GM18873 (cell line): ENCODE measurements around the gene SHANK2.

Experiments used
- ATAC-seq: cut with Tn5 transposase; IDR thresholded peaks from one replicate; pipeline ENCODE4 v1.9.1; 2021; ENCODE audit warnings: mild to moderate bottlenecking, moderate library complexity, moderate number of reproducible peaks; ENCODE audit not compliant: unreplicated experiment, low FRiP score

Gene SHANK2

GRCh38 chr11:71203681-71204080, 48.7 kb downstream of the SHANK2 start:
- no peak for ATAC-seq

GRCh38 chr11:71202966-71203365, 49.4 kb downstream of the SHANK2 start:
- ATAC-seq, result no peak

- no peak for ATAC-seq
Observed at GRCh38 chr11:71202598-71202944, 49.8 kb downstream of the SHANK2 start.
